Activated CD8-positive, alpha-beta T cell treated with anti-CD3 and anti-CD28 coated beads for 36 hours (primary cell): ENCODE results near the gene FIZ1. TPM values are rescaled to one million over a fixed set of nuclear protein-coding genes. Genes with fewer than 3 reads are reported as not detected.
A peak's percentile ranks its signal among the peaks of the same experiment; 100 is the strongest.

ENCODE experiments used
- ATAC-seq: fragments of 200-7000 bp; cut with Tn5 transposase; one replicate; pipeline ENCODE4 v1.10.0; 2021; ENCODE audit warnings: mild to moderate bottlenecking, moderate library complexity
- CTCF ChIA-PET: fragments of 350-600 bp; sonication (Branson Sonifier 250); formaldehyde crosslinking; loops from one replicate; lab custom pipeline; 2021; ENCODE audit warnings: antibody characterized with exemption; lab: Charles Lee
- POLR2A ChIA-PET: fragments of 350-600 bp; sonication (Branson Sonifier 250); formaldehyde crosslinking; loops from one replicate; lab custom pipeline; 2021; ENCODE audit warnings: antibody characterized with exemption; lab: Charles Lee
- DNase-seq: peaks from one replicate; pipeline ENCODE4 v3.0.0-alpha.2; 2020
- H3K27ac Mint-ChIP-seq: one replicate; pipeline ENCODE4 v1.8.0; 2021; ENCODE audit warnings: mild to moderate bottlenecking, mixed read lengths
- H3K27me3 Mint-ChIP-seq: one replicate; pipeline ENCODE4 v1.8.0; 2021; ENCODE audit warnings: mixed read lengths
- H3K36me3 Mint-ChIP-seq: one replicate; pipeline ENCODE4 v1.8.0; 2021; ENCODE audit warnings: low read depth, mixed read lengths
- H3K4me1 Mint-ChIP-seq: one replicate; pipeline ENCODE4 v1.8.0; 2021; ENCODE audit warnings: low read depth, mixed read lengths
- H3K4me3 Mint-ChIP-seq: one replicate; pipeline ENCODE4 v1.8.0; 2021; ENCODE audit warnings: mild to moderate bottlenecking, moderate library complexity, mixed read lengths
- H3K9me3 Mint-ChIP-seq: one replicate; pipeline ENCODE4 v1.8.0; 2021; ENCODE audit warnings: mixed read lengths
- intact Hi-C: fragments of 100-400 bp; cut with micrococcal nuclease; formaldehyde crosslinking; loops from one replicate; pipeline ENCODE4 v1.10.0; 2022
- total RNA-seq, 2 experiments: library from RNA; stranded (reverse); gene quantifications; one replicate each; pipeline ENCODE4 v1.2.3, GENCODE V29; 2021
- TF ChIP-seq, protein P1 (sequence below): fragments of 200-600 bp; IDR thresholded peaks from one replicate; pipeline ENCODE4 v1.8.0; 2022; ENCODE audit warnings: antibody characterized with exemption, mild to moderate bottlenecking

The FIZ1 gene
- total RNA-seq, 2 experiments from 2014 or later, result 11.4 to 13.2 TPM

GRCh38 chr19:55645512-55645881 is 46.2 kb upstream of the FIZ1 start:
- Mint-ChIP-seq H3K4me3 (peak overlapping the region; percentile 82), H3K27ac (peak overlapping the region; percentile 61), H3K36me3 (peaks cover 36% of the 10 kb centered on the region), H3K27me3 (no peaks in the 10 kb centered on the region), H3K4me1 (peaks cover 51% of the 10 kb centered on the region), H3K9me3 (no peaks in the 10 kb centered on the region)
- ChIA-PET CTCF (interaction anchor here (1.2 to 5.2 kb wide), 4 partner anchors 7 to 13 kb away, joined by 4 to 36 read pairs (median 6); no protein-coding TSS in a partner anchor), POLR2A (interaction anchor here (0.7 to 1.8 kb wide), 2 partner anchors 8 to 9 kb away, joined by 3 to 4 read pairs; partner anchors contain the start of gene U2AF2)
- intact Hi-C loops, result no loop called here
- ATAC-seq (no peak), DNase-seq (no peak)
- TF ChIP-seq, protein P1, sequence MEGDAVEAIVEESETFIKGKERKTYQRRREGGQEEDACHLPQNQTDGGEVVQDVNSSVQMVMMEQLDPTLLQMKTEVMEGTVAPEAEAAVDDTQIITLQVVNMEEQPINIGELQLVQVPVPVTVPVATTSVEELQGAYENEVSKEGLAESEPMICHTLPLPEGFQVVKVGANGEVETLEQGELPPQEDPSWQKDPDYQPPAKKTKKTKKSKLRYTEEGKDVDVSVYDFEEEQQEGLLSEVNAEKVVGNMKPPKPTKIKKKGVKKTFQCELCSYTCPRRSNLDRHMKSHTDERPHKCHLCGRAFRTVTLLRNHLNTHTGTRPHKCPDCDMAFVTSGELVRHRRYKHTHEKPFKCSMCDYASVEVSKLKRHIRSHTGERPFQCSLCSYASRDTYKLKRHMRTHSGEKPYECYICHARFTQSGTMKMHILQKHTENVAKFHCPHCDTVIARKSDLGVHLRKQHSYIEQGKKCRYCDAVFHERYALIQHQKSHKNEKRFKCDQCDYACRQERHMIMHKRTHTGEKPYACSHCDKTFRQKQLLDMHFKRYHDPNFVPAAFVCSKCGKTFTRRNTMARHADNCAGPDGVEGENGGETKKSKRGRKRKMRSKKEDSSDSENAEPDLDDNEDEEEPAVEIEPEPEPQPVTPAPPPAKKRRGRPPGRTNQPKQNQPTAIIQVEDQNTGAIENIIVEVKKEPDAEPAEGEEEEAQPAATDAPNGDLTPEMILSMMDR, result no peak

- H3K4me3 Mint-ChIP-seq, result peak overlapping the region; percentile 82
- no peak for ATAC-seq
- intact Hi-C loops, result no loop called here
- H3K27ac Mint-ChIP-seq, result peak overlapping the region; percentile 96
- DNase-seq, result no peak
- H3K4me1 Mint-ChIP-seq, result peaks cover 49% of the 10 kb centered on the region
- ChIA-PET CTCF (interaction anchor here (1.2 to 2.6 kb wide), 3 partner anchors 8 to 12 kb away, joined by 4 to 7 read pairs (median 4); no protein-coding TSS in a partner anchor), POLR2A (interaction anchor here (0.7 to 3.2 kb wide), 4 partner anchors 8 to 10 kb away, joined by 3 to 12 read pairs (median 4); partner anchors contain the start of gene U2AF2)
- peaks cover 41% of the 10 kb centered on the region for H3K36me3 Mint-ChIP-seq
- TF ChIP-seq, protein P1, result no peak
- no peaks in the 10 kb centered on the region for H3K9me3 Mint-ChIP-seq
- no peaks in the 10 kb centered on the region for H3K27me3 Mint-ChIP-seq
These were observed 45.7 kb upstream of the FIZ1 start for GRCh38 chr19:55644842-55645511.

GRCh38 chr19:55644191-55644833 is 45.0 kb upstream of the FIZ1 start:
- Mint-ChIP-seq H3K36me3 (peaks cover 41% of the 10 kb centered on the region), H3K4me1 (peaks cover 46% of the 10 kb centered on the region), H3K9me3 (no peaks in the 10 kb centered on the region), H3K27me3 (no peaks in the 10 kb centered on the region), H3K4me3 (peak overlapping the region; percentile 82), H3K27ac (peak overlapping the region; percentile 96)
- POLR2A ChIA-PET, result interaction anchor here (1.2 to 3.2 kb wide), 4 partner anchors 8 to 10 kb away, joined by 3 to 12 read pairs (median 8); partner anchors contain the start of gene U2AF2
- CTCF ChIA-PET, result interaction anchor here (1.2 to 2.6 kb wide), 3 partner anchors 9 to 12 kb away, joined by 4 to 7 read pairs (median 4); no protein-coding TSS in a partner anchor
- no peak for ATAC-seq
- DNase-seq, result no peak
- TF ChIP-seq, protein P1, result no peak
- intact Hi-C loops, result no loop called here

GRCh38 chr19:55643887-55644176 is 44.5 kb upstream of the FIZ1 start:
- ChIA-PET CTCF (interaction anchor here (1.6 to 2.6 kb wide), 2 partner anchors 10 to 11 kb away, joined by 4 to 7 read pairs; no protein-coding TSS in a partner anchor), POLR2A (interaction anchor here (1.2 to 3.2 kb wide), 4 partner anchors 8 to 13 kb away, joined by 3 to 12 read pairs (median 7); partner anchors contain the start of gene U2AF2)
- Mint-ChIP-seq H3K27me3 (no peaks in the 10 kb centered on the region), H3K27ac (peak overlapping the region; percentile 96), H3K4me1 (peaks cover 47% of the 10 kb centered on the region), H3K9me3 (peaks cover 4% of the 10 kb centered on the region), H3K4me3 (peak overlapping the region; percentile 82), H3K36me3 (peaks cover 45% of the 10 kb centered on the region)
- ATAC-seq, result no peak
- TF ChIP-seq, protein P1, result no peak
- no peak for DNase-seq
- intact Hi-C loops, result no loop called here
